Measurements from ENCODE around the gene XRCC3. TPM values are rescaled to one million over a fixed set of nuclear protein-coding genes. Genes with fewer than 3 reads are reported as not detected.

XRCC3 gene
- total and polyA plus RNA-seq, 2 donors (not counting 3 experiments of a cell fraction or from before 2014, with no cell fraction given), result 13.6 to 27.2 TPM

GRCh38 chr14:103705504-103706284 lies 9.6 kb downstream of the XRCC3 start:
- FAIRE-seq, result no peak
- peaks cover 0 to 12% of the 10 kb centered on the region in 2 experiments for H3K36me3 ChIP-seq (ENCODE audit: control insufficient read depth in 2 of 2, extremely low read depth in 1 of 2, insufficient read depth in 2 of 2, low read length in 2 of 2)

More at GRCh38 chr14:103705504-103706284, 9.6 kb downstream of the XRCC3 start:
- no peak overlapping the region for H2AFZ ChIP-seq (ENCODE audit: low read depth, low read length)
- peak overlapping the region; percentile 77 for H3K27ac ChIP-seq (ENCODE audit: insufficient read depth, low read depth, low read length)
- CTCF ChIA-PET, result interaction anchor here (1.0 to 3.1 kb wide), 6 partner anchors 9 to 195 kb away, joined by 3 to 10 read pairs (median 4); partner anchors contain the start of genes XRCC3 and ZFYVE21
- DNase-seq (ENCODE audit: low read depth, low spot score), result no peak
- no peak overlapping the region for H3K4me2 ChIP-seq (ENCODE audit: insufficient read depth, low read length)
- H3K4me3 ChIP-seq (replicated peaks in 1 of 3; ENCODE audit: insufficient read depth in 1 of 3, low read depth in 1 of 3, low read length in 3 of 3), result no peak overlapping the region
- H3K9me1 ChIP-seq (replicated peaks; ENCODE audit: control insufficient read depth, extremely low read depth, insufficient read depth, low read length), result no peaks in the 10 kb centered on the region
- no TSS peak for BruUV-seq (replicated peaks)
- H3K79me2 ChIP-seq (ENCODE audit: control insufficient read depth, insufficient read depth, low read length), result no peaks in the 10 kb centered on the region
- H3K9me3 ChIP-seq (replicated peaks; ENCODE audit: control insufficient read depth, insufficient read depth, low read length), result no peaks in the 10 kb centered on the region
- intact Hi-C loops (cut with micrococcal nuclease), result loop anchor here (1.0 kb wide), 1 partner anchor 10 kb away; the partner anchor contains the start of genes XRCC3 and ZFYVE21
- no peaks in the 10 kb centered on the region for H4K20me1 ChIP-seq (replicated peaks; ENCODE audit: control insufficient read depth, extremely low read depth, insufficient read depth, low read length)
- peaks cover 36% of the 10 kb centered on the region for H3K4me1 ChIP-seq (ENCODE audit: control insufficient read depth, extremely low read depth, insufficient read depth, low read length)
- TF ChIP-seq EZH2 (IDR thresholded peaks at IDR 0.05; ENCODE audit: borderline replicate concordance, low read depth, low read length, severe bottlenecking), result no peak
- peak; percentile 34 for TF ChIP-seq POLR2AphosphoS5 (IDR thresholded peaks at IDR 0.05; ENCODE audit: insufficient read depth, low read depth, low read length)
- peak; percentile 61 for TF ChIP-seq POLR2A (IDR thresholded peaks at IDR 0.05; ENCODE audit: low read depth, low read length)
- TF ChIP-seq GATA2 (IDR thresholded peaks at IDR 0.05; ENCODE audit: insufficient read depth, insufficient read length, low read depth, low read length), result no peak
- peak; percentile 35 for TF ChIP-seq FOS (IDR thresholded peaks at IDR 0.05; ENCODE audit: borderline replicate concordance, insufficient read depth, low read length)
- no peak for TF ChIP-seq JUN (IDR thresholded peaks at IDR 0.05; ENCODE audit: borderline replicate concordance, insufficient read depth, insufficient read length, low read depth)
- TF ChIP-seq, protein P1, sequence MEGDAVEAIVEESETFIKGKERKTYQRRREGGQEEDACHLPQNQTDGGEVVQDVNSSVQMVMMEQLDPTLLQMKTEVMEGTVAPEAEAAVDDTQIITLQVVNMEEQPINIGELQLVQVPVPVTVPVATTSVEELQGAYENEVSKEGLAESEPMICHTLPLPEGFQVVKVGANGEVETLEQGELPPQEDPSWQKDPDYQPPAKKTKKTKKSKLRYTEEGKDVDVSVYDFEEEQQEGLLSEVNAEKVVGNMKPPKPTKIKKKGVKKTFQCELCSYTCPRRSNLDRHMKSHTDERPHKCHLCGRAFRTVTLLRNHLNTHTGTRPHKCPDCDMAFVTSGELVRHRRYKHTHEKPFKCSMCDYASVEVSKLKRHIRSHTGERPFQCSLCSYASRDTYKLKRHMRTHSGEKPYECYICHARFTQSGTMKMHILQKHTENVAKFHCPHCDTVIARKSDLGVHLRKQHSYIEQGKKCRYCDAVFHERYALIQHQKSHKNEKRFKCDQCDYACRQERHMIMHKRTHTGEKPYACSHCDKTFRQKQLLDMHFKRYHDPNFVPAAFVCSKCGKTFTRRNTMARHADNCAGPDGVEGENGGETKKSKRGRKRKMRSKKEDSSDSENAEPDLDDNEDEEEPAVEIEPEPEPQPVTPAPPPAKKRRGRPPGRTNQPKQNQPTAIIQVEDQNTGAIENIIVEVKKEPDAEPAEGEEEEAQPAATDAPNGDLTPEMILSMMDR (IDR thresholded peaks at IDR 0.05; ENCODE audit: extremely low read depth in 1 of 2, insufficient read depth in 1 of 2, low read depth in 1 of 2, low read length in 2 of 2), result no peak
- TF ChIP-seq, protein P2, sequence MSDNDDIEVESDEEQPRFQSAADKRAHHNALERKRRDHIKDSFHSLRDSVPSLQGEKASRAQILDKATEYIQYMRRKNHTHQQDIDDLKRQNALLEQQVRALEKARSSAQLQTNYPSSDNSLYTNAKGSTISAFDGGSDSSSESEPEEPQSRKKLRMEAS (IDR thresholded peaks at IDR 0.05; ENCODE audit: insufficient read depth, insufficient read length), result no peak
- no peak for TF ChIP-seq MYC (IDR thresholded peaks at IDR 0.05; ENCODE audit: low read depth, low read length)
- no peaks in the 10 kb centered on the region for H3K27me3 ChIP-seq (ENCODE audit: control insufficient read depth in 2 of 2, insufficient read depth in 2 of 2, low read length in 2 of 2)
- peak overlapping the region; percentile 19 for H3K9ac ChIP-seq (replicated peaks; ENCODE audit: extremely low read depth, insufficient read depth, low read length)
- POLR2A ChIA-PET, result no interaction called here
- dilution Hi-C loops (cut with MboI; ENCODE audit: extremely low pct_ligation_motif_present, low sequenced_read_pairs), result no loop called here

Data from endothelial cell of umbilical vein (primary cell).